Trophoblast cell (in vitro differentiated cells and primary cell): ENCODE results near the gene BROX.
"Not testable (repeated sequence)": the region's sequence is repeated elsewhere in the genome, so short reads cannot be mapped to it uniquely, and the experiment has no call there.

Source experiments
- DNase-seq, 2 donors: peaks; one replicate each; pipeline ENCODE4 v3.0.0-alpha.2; 2016
- H2AFZ ChIP-seq: 2 replicates; pipeline ENCODE4 v1.6.1; 2013; ENCODE audit warnings: low read length, moderate library complexity, mild to moderate bottlenecking; ENCODE audit not compliant: insufficient read depth, poor library complexity
- H2AK5ac ChIP-seq: 2 replicates; pipeline ENCODE4 v1.6.1; 2013; ENCODE audit warnings: mild to moderate bottlenecking, low read length
- H2BK120ac ChIP-seq: 2 replicates; pipeline ENCODE4 v1.6.1; 2013; ENCODE audit warnings: low read length, mild to moderate bottlenecking, moderate library complexity; ENCODE audit not compliant: insufficient read depth, poor library complexity
- H2BK12ac ChIP-seq: 2 replicates; pipeline ENCODE4 v1.6.1; 2013; ENCODE audit warnings: mild to moderate bottlenecking, low read length, moderate library complexity
- H2BK5ac ChIP-seq: 2 replicates; pipeline ENCODE4 v1.6.1; 2013; ENCODE audit warnings: low read length, low read depth, moderate library complexity, mild to moderate bottlenecking; ENCODE audit not compliant: poor library complexity
- H3K14ac ChIP-seq: 2 replicates; pipeline ENCODE4 v1.6.1; 2013; ENCODE audit warnings: mild to moderate bottlenecking, low read length
- H3K18ac ChIP-seq: 2 replicates; pipeline ENCODE4 v1.6.1; 2013; ENCODE audit warnings: mild to moderate bottlenecking, low read length
- H3K23ac ChIP-seq: 2 replicates; pipeline ENCODE4 v1.6.1; 2013; ENCODE audit warnings: low read length
- H3K27ac ChIP-seq: 2 replicates; pipeline ENCODE4 v1.5.1; 2013; ENCODE audit warnings: low read depth, mild to moderate bottlenecking, inconsistent platforms, low read length, moderate library complexity
- H3K27me3 ChIP-seq: 2 replicates; pipeline ENCODE4 v1.6.1; 2013; ENCODE audit warnings: inconsistent platforms, mild to moderate bottlenecking, low read length, moderate library complexity; ENCODE audit not compliant: insufficient read depth
- H3K36me3 ChIP-seq, 2 experiments: 1 replicate in 1 of 2; 2 replicates in 1 of 2; pipeline ENCODE4 v1.6.1; 2013; ENCODE audit warnings: low read length in 2 of 2, mild to moderate bottlenecking in 2 of 2, moderate library complexity in 1 of 2; ENCODE audit not compliant: insufficient read depth in 2 of 2, control insufficient read depth in 1 of 2
- H3K4ac ChIP-seq: 2 replicates; pipeline ENCODE4 v1.6.1; 2013; ENCODE audit warnings: low read depth, mild to moderate bottlenecking, low read length, moderate library complexity
- H3K4me1 ChIP-seq, 2 experiments: 1 replicate in 1 of 2; 2 replicates in 1 of 2; pipeline ENCODE4 v1.6.1; 2013; ENCODE audit warnings: low read length in 2 of 2, mild to moderate bottlenecking in 2 of 2, moderate library complexity in 1 of 2; ENCODE audit not compliant: insufficient read depth in 2 of 2, control insufficient read depth in 1 of 2
- H3K4me2 ChIP-seq: 2 replicates; pipeline ENCODE4 v1.6.1; 2013; ENCODE audit warnings: inconsistent platforms, mild to moderate bottlenecking, low read length, moderate library complexity
- H3K4me3 ChIP-seq: 2 replicates; pipeline ENCODE4 v1.5.1; 2013; ENCODE audit warnings: mild to moderate bottlenecking, low read depth, low read length, inconsistent platforms
- H3K79me1 ChIP-seq: one replicate; pipeline ENCODE4 v1.6.1; 2013; ENCODE audit warnings: low read length
- H3K79me2 ChIP-seq: 2 replicates; pipeline ENCODE4 v1.6.1; 2013; ENCODE audit warnings: low read length, mild to moderate bottlenecking; ENCODE audit not compliant: control insufficient read depth, insufficient read depth, poor library complexity
- H3K9ac ChIP-seq: 2 replicates; pipeline ENCODE4 v1.6.1; 2013; ENCODE audit warnings: mild to moderate bottlenecking, low read length
- H3K9me3 ChIP-seq: 2 replicates; pipeline ENCODE4 v1.6.1; 2013; ENCODE audit warnings: low read depth, mild to moderate bottlenecking, control low read depth, inconsistent platforms, low read length; ENCODE audit not compliant: insufficient read depth
- H4K12ac ChIP-seq: 2 replicates; pipeline ENCODE4 v1.6.1; 2013; ENCODE audit warnings: low read depth, mild to moderate bottlenecking, low read length, moderate library complexity
- H4K8ac ChIP-seq: 2 replicates; pipeline ENCODE4 v1.6.1; 2013; ENCODE audit warnings: low read depth, mild to moderate bottlenecking, low read length, moderate library complexity
- H4K91ac ChIP-seq: one replicate; pipeline ENCODE4 v1.6.1; 2013; ENCODE audit warnings: low read depth, mild to moderate bottlenecking, low read length, moderate library complexity
- WGBS: extraction: QIAGEN DNeasy Blood & Tissue Kit; methylation state at CpG from one replicate; pipeline ENCODE4 v1.1.7; 2013; ENCODE audit warnings: missing lambda C conversion rate; ENCODE audit not compliant: insufficient read length, insufficient coverage; ENCODE audit errors: extremely low coverage; 5-methylcytosine and 5-hydroxymethylcytosine counted together

BROX gene

DNA sequence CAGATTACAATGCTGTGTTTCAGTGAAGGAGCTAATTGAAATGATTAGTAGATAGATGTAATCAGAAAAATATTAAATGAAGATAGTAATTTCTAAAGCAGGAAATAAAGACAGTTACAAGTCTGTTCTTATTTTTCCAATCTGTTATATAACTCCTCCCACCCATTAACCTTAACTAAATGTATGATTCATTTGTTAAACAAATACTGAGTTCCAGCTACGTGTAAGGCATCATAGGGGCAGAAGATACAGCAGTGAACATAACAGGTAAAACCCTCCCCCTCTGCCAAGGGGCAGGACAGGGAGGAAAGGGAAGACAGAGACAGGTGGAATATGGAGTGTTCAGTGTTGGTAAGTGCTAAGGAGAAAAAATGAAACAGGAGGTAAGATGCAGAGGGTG, 24.6 kb downstream of the BROX start, which contains the start of gene FAM177B:
Gene FAM177B, plus strand, starts transcription at position 231 of the 400 bp plus-strand sequence. CDS start 9,344 bp downstream, outside the sequence.
- no peak within 1 kb of the TSS for H3K9ac ChIP-seq
- H3K9me3 ChIP-seq, result no peaks in the 10 kb centered on the region
- H3K4ac ChIP-seq, result no peak within 1 kb of the TSS
- no peak within 1 kb of the TSS for H3K4me2 ChIP-seq
- H3K36me3 ChIP-seq, result peaks cover 3 to 7% of the 10 kb centered on the region in 2 experiments
- no peak within 1 kb of the TSS for H2AK5ac ChIP-seq
- no peaks in the 10 kb centered on the region for H3K27me3 ChIP-seq
- no peak within 1 kb of the TSS for H2BK120ac ChIP-seq
- no peak for DNase-seq
- no peaks in the 10 kb centered on the region for H3K4me1 ChIP-seq
- no peak within 1 kb of the TSS for H2AFZ ChIP-seq
- WGBS, result no CpG with 5 or more reads among the region's 1 CpG
- H4K12ac ChIP-seq, result no peak within 1 kb of the TSS
- H3K14ac ChIP-seq, result no peak within 1 kb of the TSS
- H2BK5ac ChIP-seq, result no peak within 1 kb of the TSS
- no peak within 1 kb of the TSS for H4K91ac ChIP-seq
- no peaks in the 10 kb centered on the region for H3K79me1 ChIP-seq
- H3K27ac ChIP-seq, result no peak within 1 kb of the TSS
- no peak within 1 kb of the TSS for H3K23ac ChIP-seq
- no peak within 1 kb of the TSS for H3K18ac ChIP-seq
- H4K8ac ChIP-seq, result no peak within 1 kb of the TSS
- no peak within 1 kb of the TSS for H3K4me3 ChIP-seq
- no peaks in the 10 kb centered on the region for H3K79me2 ChIP-seq
- H2BK12ac ChIP-seq, result no peak within 1 kb of the TSS

GRCh38 chr1:222739465-222739864, 27.1 kb downstream of the BROX start:
- Histone ChIP-seq H3K27ac (no peak overlapping the region), H2AK5ac (no peak overlapping the region), H3K18ac (no peak overlapping the region), H3K4me2 (no peak overlapping the region), H3K9ac (no peak overlapping the region), H3K4me1 (no peaks in the 10 kb centered on the region), H3K79me2 (no peaks in the 10 kb centered on the region), H3K79me1 (no peaks in the 10 kb centered on the region), H2BK5ac (no peak overlapping the region), H4K12ac (no peak overlapping the region), H2AFZ (no peak overlapping the region), H3K4me3 (no peak overlapping the region), H3K14ac (no peak overlapping the region), H2BK120ac (no peak overlapping the region), H3K9me3 (no peaks in the 10 kb centered on the region), H3K23ac (no peak overlapping the region), H3K4ac (no peak overlapping the region), H3K27me3 (no peaks in the 10 kb centered on the region), H3K36me3 (peaks cover 0 to 2% of the 10 kb centered on the region in 2 experiments), H4K8ac (no peak overlapping the region), H2BK12ac (no peak overlapping the region), H4K91ac (no peak overlapping the region)
- DNase-seq, result no peak
- no CpG with 5 or more reads among the region's 2 CpGs for WGBS

GRCh38 chr1:222739929-222740328, 27.6 kb downstream of the BROX start:
- H3K9me3 ChIP-seq, result no peaks in the 10 kb centered on the region
- H3K9ac ChIP-seq, result no peak overlapping the region
- no peak overlapping the region for H3K4me3 ChIP-seq
- no peak overlapping the region for H4K8ac ChIP-seq
- no peak overlapping the region for H2AFZ ChIP-seq
- H3K4me1 ChIP-seq, result no peaks in the 10 kb centered on the region
- H2BK12ac ChIP-seq, result no peak overlapping the region
- H3K4ac ChIP-seq, result no peak overlapping the region
- no peak for DNase-seq
- peaks cover 0 to 2% of the 10 kb centered on the region in 2 experiments for H3K36me3 ChIP-seq
- no peak overlapping the region for H3K4me2 ChIP-seq
- H3K23ac ChIP-seq, result no peak overlapping the region
- no CpG with 5 or more reads among the region's 1 CpG for WGBS
- no peaks in the 10 kb centered on the region for H3K27me3 ChIP-seq
- no peak overlapping the region for H4K91ac ChIP-seq
- H4K12ac ChIP-seq, result no peak overlapping the region
- no peak overlapping the region for H3K27ac ChIP-seq
- no peak overlapping the region for H2AK5ac ChIP-seq
- no peak overlapping the region for H3K18ac ChIP-seq
- H2BK5ac ChIP-seq, result no peak overlapping the region
- no peaks in the 10 kb centered on the region for H3K79me2 ChIP-seq
- no peaks in the 10 kb centered on the region for H3K79me1 ChIP-seq
- no peak overlapping the region for H2BK120ac ChIP-seq
- H3K14ac ChIP-seq, result no peak overlapping the region

DNA sequence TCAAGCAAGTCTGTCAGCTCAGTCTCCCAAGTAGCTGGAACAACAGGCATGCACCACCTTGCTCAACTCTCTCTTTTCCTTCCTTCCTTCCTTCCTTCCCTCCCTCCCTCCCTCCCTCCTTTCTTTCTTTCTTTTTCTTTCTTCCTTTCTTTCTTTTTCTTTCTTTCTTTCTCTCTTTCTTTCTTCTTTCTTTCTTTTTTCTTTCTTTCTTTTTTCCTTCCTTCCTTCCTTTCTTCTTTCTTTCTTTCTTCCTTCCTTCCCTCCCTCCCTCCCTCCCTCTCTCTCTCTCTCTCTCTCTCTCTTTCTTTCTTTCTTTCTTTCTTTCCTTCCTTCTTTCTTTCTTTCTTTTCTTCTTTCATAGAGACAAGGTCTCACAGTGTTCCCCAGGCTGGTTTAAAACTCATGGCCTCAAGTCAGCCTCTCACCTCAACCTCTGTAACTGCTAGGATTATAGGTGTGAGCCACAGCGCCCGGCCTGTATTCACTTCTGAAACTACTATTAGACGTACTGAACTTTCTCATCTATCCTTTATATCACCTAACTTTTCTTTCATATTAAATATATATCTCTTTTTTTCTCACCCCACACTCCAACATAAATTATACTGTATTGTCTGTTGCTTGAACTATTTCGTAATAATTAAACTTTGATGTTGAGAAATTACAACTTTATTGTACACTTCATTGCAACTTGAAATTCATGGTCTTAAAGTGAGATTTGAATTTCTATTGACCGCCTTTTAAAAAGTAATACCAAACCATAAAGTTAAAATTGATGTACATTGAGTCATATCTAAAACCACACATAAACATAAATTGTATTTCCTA, 29.5 kb downstream of the BROX start:
- not testable (repeated sequence) for H3K79me1 ChIP-seq, H3K4me1 ChIP-seq, H3K4ac ChIP-seq, H3K9me3 ChIP-seq, H4K8ac ChIP-seq, H3K27ac ChIP-seq, H3K27me3 ChIP-seq, H3K4me2 ChIP-seq, H2AFZ ChIP-seq, H2BK120ac ChIP-seq, H2AK5ac ChIP-seq, H4K91ac ChIP-seq, H2BK5ac ChIP-seq, H3K36me3 ChIP-seq, H3K23ac ChIP-seq, H3K4me3 ChIP-seq, H4K12ac ChIP-seq, H3K79me2 ChIP-seq, H3K9ac ChIP-seq, H3K18ac ChIP-seq, H3K14ac ChIP-seq, DNase-seq, H2BK12ac ChIP-seq
- WGBS, result 100% methylated on average over 1 of the region's 5 CpGs
